Ramos (cell line): ENCODE results near the gene PMEPA1.
"Not testable (repeated sequence)": the region's sequence is repeated elsewhere in the genome, so short reads cannot be mapped to it uniquely, and the experiment has no call there.

Source experiments
- in situ Hi-C: fragments of 300-500 bp; cut with MboI; formaldehyde crosslinking; loops from one replicate; pipeline ENCODE4 v1.14.3; 2022; ENCODE audit warnings: low sequenced_read_pairs; ENCODE audit not compliant: unreplicated experiment

Gene PMEPA1

GRCh38 chr20:57630061-57630460, 79.8 kb downstream of the PMEPA1 start:
- in situ Hi-C loops, result no loop called here

GRCh38 chr20:57629491-57629901, 80.3 kb downstream of the PMEPA1 start:
- in situ Hi-C loops, result not testable (repeated sequence)

GRCh38 chr20:57628962-57629308, 80.9 kb downstream of the PMEPA1 start:
- in situ Hi-C loops, result not testable (repeated sequence)

- in situ Hi-C loops, result no loop called here
Measured at GRCh38 chr20:57628047-57628961, 81.5 kb downstream of the PMEPA1 start.

GRCh38 chr20:57627339-57627738, 82.5 kb downstream of the PMEPA1 start:
- in situ Hi-C loops, result no loop called here

- in situ Hi-C loops, result no loop called here
Measured at GRCh38 chr20:57625978-57626377, 83.8 kb downstream of the PMEPA1 start.

- in situ Hi-C loops, result no loop called here
Measured at GRCh38 chr20:57625181-57625958, 84.4 kb downstream of the PMEPA1 start.

GRCh38 chr20:57624124-57624523, 85.7 kb downstream of the PMEPA1 start:
- in situ Hi-C loops, result no loop called here

- in situ Hi-C loops, result no loop called here
Measured at GRCh38 chr20:57622579-57623381, 87.0 kb downstream of the PMEPA1 start.

- in situ Hi-C loops, result no loop called here
Measured at GRCh38 chr20:57622201-57622570, 87.6 kb downstream of the PMEPA1 start.

- in situ Hi-C loops, result no loop called here
Measured at GRCh38 chr20:57621421-57622200, 88.2 kb downstream of the PMEPA1 start.

- in situ Hi-C loops, result no loop called here
Measured at GRCh38 chr20:57620999-57621398, 88.8 kb downstream of the PMEPA1 start.

GRCh38 chr20:57620274-57620990, 89.4 kb downstream of the PMEPA1 start, which contains the start of gene ZBP1:
Gene ZBP1, minus strand, starts transcription at chr20:57620426. Its CDS starts 131 bp downstream, at chr20:57620295.
- in situ Hi-C loops, result no loop called here

- in situ Hi-C loops, result no loop called here
Measured at GRCh38 chr20:57619051-57619831, 90.6 kb downstream of the PMEPA1 start.

- in situ Hi-C loops, result no loop called here
Measured at GRCh38 chr20:57618764-57619050, 91.1 kb downstream of the PMEPA1 start.

- in situ Hi-C loops, result no loop called here
Measured at GRCh38 chr20:57618091-57618763, 91.6 kb downstream of the PMEPA1 start.

GRCh38 chr20:57617079-57617795, 92.6 kb downstream of the PMEPA1 start:
- in situ Hi-C loops, result no loop called here
